Activated CD4-positive, alpha-beta T cell treated with anti-CD3 and anti-CD28 coated beads, Interleukin-10, Interleukin-2, amounts not matched to agents 100 ng/mL and 50 ng/mL, durations not matched to agents 16 hours and 8 hours (primary cell): ENCODE results near the gene RAB44.
A peak's percentile ranks its signal among the peaks of the same experiment; 100 is the strongest.
"Not testable (repeated sequence)": the region's sequence is repeated elsewhere in the genome, so short reads cannot be mapped to it uniquely, and the experiment has no call there.

Source experiments
- DNase-seq: peaks from one replicate; pipeline ENCODE4 v3.0.0-alpha.2; 2020

The RAB44 gene

DNA sequence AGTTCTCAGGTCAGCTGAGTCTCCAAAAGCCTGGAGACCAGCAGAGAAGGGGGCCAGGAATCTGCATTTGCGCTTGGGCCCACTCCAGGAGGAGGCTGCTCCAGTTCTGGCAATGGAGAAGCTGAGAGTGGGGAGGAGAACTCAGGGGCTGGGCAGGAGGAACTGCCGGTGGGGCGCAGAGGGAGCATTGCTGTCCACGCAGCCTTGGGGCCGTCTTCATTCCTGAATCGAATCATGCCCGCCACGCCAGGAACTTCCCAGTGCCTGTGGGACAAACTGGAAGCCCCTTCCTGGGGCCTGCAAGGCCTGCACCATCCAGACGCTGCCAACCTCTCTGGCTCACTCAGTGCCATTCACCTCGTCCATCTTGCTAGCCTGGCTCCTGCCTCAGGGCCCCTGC lies 16.9 kb downstream of the RAB44 start:
- no peak for DNase-seq

DNA sequence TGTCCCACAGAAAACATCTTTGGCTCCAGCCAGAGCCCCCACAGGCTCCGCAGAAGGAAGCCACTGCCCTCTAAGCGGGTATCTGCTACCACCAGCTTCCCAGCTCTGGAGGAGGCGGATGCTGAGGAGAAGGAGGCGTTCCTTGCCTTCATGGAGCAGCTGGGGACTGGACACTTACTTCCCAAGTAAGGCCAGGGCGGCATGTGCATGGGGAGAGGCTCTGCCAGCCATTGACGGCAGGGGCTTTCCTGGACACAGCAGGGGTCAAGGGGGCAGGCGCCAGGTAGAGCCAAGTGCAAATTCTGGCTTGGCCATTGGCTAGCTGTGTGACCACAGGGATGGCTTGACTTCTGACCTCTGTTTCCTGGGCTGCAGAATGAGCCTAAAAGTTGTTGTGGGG lies 17.8 kb downstream of the RAB44 start:
- no peak for DNase-seq

DNA sequence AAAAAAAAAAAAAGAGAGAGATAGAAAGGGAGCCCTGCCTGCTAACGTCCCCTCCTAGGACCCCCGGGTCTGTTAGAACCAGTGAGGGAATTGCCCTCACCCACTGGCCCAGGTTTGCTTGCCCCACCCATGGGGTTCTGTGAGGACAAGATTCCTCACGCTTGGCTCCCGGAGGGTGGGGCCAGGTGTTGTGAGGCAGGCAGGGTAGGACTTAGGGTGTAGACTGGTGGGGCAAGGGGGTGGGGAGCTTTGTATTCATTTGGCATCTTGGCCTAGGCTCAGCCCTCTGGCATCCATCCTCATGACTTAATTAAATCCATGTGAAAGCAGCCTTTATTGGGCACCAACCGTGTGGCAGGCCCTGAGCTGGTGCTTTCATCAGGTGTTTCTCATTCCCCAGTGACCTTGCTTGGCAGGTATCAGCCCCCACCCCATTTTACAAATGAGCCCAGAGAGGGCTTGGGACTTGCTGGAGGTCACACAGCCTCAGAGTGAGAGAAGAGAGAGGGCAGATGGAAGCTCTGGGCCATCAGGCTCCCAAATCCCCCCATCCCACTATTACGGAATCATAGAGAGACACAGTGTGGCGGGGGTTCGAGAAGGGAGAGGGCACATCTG lies 19.0 kb downstream of the RAB44 start:
- no peak for DNase-seq

DNA sequence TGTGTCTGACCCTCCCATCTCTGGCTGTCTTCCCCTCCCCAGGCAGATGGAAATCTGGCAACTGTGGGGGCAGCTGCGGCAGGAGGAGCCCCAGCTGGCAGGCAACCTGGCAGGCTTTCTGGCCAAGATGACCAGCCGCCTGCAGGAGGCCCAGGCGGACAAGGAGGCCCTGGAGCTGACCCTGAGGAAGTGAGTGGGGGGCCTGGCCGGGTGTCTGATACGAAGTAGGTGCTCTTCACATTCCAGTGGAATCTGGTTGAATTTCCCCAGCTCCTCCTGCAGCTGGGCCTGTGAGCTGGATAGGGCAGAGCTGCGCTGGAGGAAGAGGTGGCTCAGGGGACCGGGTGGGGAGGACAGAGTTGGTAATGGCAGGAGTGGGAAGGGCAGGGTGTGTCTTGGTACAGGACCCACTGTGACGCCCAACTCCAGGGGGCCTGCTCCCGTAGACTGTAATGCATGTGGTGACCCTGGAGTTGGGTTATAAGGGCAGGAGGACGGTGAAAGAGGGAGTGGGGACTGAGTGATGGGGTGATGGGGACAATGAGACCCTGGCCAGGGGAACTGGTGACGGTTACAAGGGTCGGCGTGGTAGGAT lies 19.7 kb downstream of the RAB44 start:
- DNase-seq: no peak

DNA sequence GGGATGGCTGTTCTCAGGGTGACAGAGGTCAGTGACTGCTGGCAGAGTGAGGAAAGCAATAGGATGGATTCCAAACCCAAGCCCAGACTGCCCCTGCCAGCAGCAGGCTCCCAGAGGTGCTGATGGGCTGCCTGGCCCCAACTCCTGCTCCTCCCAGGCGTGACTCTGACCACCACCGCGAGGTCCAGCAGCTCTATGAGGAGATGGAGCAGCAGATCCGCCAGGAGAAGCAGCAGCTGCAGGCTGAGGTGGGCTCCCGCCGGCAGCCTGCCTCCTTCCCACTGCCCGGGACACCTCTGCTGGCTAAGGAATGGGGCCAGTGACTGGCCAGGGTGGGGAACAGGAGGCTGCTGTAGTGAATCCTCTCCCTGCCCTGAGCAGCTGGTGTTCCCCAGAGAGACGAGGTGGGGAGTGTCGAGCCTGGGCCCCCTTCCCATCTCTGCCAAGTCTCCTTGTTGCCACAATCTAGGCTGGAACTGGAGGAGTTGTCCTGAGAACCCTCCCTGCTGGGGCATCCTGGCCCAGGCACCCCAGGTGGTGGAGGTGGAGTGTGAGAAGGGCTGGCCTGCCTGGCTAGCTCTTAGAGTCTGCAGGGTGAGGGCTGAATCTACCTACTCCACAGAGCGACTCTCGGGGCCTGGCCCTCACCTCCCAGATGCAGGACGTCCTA lies 20.4 kb downstream of the RAB44 start:
- DNase-seq: no peak

DNA sequence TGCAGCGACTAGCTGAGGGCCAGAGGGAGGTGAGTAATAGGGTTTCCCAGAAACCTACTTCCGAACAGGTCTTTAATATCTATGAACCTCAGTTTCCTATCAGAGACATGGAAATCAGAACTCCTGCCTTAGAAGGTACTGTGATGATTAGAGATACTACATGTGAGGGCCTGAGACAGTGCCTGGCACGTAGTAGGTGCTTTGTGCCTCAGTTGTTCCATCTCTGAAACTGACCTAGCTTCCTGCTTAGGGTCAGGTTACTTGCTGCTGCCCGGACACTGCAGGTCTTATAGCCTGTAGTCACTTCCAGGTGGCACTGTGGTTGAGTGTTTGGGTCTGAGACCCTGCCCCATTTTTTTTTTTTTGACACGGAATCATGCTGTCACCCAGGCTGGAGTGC lies 20.9 kb downstream of the RAB44 start:
- DNase-seq: no peak

DNA sequence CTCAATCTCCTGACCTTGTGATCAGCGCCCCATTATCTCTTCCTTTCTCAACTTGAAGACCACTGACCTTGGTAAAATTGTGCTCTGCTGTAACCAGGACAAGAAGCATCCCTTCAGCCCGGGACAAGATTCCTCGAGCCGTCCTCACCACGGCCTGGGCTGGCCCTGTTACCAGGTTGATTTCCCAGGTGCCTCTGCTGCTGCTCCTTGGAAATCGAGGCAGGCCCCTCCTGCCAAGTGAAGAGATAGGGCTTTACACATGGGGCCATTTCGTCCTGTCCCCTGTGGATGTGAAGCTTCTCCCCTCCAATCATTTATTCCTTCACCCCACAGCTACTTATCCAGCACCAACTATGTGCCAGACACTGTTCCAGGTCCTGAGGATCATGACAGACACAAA lies 21.5 kb downstream of the RAB44 start:
- DNase-seq: no peak

DNA sequence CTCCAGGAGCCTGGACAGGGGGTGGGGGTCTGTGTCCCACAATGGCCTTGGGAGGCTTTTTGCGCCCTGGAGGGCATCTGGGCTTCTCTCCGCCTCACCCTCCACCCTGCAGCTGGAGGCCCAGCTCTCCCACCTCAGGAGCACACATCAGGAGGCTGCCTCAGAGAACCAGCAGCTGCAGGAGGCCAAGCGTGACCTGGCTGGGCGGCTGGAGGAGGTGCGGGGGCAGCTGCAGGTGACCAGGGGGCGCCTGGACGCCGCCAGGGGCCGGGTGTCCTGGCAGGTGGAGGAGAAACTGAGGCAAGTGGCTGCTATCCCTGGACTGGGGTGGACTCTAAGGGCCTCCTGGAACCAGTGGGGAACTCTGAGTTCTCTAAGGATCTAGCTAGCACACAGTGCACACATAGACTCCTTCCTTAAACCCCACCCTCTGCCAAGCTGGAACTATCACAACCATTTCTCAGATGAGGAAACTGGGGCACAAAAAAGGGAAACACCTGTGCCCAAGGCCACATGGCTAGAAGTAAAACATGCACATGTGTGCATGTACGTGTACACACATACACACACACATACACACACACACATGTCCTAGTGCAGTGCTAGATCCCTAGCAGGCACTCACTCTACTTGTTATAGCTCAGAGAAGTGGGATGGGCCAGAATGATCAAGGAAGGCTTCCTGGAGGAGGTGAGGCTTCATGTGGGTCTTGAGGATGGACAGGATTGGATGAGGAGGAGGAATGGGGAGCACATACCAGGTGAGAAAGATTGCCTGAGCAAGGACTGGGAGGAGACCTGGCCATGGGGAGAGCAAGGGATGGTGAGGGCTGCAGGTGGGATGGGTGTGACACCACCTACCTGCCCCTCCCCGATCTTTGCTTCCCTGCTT lies 22.9 kb downstream of the RAB44 start:
- no peak for DNase-seq

DNA sequence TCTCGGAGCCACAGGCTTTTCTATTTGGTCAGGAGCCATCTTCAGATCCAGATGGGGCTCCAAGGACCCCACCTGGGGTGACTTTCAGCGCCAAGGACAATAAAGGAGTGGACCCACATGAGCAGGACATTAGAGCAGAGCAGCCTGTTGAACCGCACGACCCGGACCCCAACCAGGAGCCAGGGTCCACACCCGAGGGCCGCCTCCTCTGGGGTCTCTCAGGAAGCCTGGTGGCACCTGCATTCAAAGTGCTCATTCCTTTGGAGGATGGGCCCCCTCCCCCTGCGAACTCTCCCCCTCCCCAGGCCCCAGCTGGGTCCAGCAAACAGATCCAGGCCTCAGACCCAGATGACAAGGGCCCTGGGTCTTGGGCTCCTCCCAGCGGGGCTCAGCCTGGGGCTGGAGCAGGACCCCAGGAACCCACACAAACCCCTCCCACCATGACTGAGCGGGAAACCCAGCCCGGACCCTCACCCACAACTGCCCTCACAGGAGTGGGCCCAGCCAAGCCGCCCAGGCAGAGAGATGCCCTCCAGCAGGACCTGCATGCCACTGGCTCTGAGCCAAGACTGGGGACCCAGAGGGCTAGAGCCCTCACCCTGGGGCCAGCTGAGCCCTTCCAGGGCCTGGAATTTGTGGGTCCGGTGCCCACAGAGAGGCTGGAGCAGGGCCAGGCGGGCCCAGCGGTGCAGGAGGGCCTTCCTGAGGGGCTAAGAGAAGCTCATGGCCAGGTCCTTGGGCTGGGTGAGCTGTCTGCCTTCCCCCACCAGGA lies 23.9 kb downstream of the RAB44 start:
- no peak for DNase-seq

DNA sequence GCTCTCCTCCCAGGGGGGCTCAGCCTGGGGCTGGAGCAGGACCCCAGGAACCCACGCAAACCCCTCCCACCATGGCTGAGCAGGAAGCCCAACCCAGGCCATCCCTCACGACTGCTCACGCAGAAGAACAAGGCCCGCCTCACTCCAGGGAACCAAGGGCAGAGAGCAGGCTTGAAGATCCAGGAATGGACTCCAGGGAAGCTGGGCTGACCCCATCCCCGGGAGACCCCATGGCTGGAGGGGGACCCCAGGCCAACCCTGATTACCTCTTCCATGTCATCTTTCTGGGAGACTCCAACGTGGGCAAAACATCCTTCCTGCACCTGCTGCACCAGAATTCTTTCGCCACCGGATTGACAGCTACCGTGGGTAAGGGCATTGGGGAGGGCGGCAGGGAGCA lies 24.7 kb downstream of the RAB44 start:
- DNase-seq: no peak

DNA sequence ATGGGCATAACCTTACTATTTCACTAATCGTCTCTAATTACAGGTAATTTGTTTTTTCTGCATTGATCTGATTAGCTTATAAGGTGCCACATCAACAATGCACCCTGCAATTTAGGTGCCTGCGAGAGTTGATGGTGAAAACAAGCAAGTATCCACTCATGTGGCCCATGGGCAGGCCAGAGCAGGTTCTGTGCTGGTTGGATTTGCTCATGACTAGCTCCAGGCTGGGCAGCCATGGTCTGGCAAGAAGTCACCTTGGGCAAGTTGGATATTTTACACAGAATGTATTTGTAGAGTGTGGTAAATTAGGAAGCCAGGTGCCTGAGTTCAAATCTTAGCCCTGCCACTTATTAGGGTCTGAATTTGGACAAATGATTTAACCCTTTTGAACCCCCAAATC lies 25.3 kb downstream of the RAB44 start:
- no peak for DNase-seq

DNA sequence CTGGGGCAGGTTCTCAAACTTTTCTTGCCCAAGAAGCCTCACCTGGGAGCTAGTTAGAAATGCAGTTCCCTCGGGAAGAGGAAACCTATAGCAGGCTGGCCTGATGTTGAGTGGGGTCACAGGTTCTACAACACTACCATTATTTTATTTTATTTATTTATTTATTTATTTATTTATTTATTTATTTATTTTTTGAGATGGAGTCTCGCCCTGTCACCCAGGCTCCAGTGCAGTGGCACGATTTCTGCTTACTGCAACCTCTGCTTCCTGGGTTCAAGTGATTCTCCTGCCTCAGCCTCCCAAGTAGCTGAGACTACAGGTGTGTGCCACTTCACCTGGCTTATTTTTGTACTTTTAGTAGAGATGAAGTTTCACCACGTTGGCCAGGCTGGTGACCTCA lies 26.4 kb downstream of the RAB44 start:
- DNase-seq: not testable (repeated sequence)

DNA sequence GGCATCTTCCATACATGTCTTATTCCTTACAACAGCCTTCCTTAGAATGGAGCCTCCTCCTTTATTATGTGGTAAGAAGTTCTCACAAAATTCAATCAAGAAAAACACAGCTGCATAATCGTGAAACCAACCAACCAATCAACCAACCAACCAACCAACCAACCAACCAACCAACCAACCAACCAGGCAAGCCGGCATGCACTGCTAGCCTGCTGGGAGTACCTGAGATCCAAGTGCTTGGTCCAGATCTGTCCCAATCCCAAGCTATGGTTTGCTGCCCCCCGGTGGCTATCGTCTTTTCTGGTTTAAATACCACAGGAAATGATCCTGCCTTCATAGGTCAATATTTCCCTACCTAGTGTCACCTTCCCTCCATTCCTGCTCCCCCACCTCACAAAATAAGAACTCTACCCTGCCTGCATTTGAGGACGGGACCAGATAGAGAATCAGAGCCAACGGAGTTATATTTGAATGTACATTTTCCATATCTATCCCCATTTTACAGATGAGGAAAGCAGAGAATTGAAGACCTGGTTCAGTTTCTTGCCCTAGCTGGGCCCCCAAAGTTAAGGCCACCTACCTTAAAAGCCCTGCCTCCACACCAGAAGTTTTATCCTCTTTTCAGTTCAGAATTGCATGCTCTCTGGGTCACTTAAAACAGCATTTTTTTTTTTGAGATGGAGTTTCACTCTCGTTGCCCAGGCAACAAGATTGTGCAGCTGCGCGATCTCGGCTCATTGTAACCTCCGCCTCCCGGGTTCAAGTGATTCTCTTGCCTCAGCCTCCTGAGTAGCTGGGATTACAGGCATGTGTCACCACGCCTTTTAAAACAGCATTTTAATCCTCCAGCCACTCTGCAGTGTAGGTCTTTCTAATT lies 27.1 kb downstream of the RAB44 start:
- peak; percentile 71 for DNase-seq

DNA sequence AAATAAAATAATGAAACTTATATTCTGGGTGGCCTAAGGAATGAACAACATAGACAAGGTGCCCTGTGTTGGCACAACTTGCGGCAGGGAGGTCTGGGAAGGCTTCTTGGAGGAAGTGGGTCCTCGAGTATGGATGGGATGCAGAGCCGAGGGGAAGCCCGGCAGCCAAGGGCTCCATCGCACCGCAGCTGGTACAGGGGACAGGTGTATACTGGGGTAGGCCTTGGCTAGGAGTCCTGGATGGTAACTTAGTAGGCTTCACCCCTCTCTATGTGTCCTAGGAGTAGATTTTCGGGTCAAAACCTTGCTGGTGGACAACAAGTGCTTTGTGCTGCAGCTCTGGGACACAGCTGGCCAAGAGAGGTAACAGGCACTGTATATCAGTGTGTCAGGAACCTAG lies 28.0 kb downstream of the RAB44 start:
- DNase-seq: no peak

DNA sequence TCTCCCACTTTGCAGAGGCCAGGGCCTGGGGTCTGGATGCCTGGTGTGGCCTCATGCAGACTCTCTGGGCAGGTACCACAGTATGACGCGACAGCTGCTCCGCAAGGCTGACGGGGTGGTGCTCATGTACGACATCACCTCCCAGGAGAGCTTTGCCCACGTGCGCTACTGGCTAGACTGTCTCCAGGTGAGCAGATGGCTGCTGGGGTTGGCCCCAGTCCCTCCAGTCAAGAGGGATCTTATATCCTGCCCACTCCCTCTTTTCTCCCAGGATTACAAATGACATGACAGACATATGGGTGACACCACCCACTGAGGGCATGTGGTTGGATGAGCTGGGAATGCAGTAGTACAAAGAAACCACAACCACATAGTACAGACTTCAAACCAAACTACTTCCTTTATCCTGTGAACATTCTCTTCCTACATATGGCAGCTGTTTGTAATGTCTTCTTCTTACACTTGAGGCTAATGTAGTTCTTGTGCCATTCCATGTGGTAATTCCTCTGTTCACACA lies 29.9 kb downstream of the RAB44 start:
- peak; percentile 35 for DNase-seq

DNA sequence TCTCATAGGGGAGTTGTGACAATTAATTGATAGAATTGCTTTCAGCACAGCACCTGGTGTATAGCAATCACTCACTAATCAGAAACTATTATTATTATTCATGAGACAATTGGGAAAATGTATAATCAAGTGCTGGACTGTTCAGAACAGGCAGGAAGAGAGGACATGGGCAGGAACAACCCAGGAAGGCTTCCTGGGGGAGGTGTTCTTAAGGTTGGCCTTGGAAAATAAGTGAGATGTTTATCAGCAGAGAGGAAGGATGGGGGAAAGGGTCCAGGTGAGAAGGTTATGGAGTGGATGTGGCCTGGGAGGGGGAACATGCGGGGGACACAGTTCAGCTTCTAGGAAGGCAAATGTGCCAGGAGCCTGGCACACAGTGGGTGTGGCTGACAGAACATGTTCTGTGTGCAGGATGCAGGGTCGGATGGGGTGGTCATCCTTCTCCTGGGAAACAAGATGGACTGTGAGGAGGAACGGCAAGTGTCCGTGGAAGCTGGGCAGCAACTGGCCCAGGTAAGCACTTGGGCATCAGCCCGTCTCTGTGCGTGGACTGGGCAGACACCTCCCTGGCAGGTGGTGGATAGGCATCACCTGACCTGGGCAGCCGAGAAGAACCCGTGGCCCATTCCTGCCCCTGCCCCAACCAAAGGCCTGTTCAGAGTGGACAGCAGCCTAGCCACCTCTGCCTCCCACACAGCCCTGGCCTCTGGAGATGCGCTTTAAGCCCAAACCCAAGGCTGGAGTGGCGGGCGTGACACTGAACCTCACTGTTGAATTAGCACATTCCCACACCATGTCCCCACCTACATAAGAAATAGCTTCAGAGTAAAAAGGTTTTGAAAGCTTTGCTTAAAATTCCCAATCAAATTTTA lies 30.9 kb downstream of the RAB44 start:
- no peak for DNase-seq

DNA sequence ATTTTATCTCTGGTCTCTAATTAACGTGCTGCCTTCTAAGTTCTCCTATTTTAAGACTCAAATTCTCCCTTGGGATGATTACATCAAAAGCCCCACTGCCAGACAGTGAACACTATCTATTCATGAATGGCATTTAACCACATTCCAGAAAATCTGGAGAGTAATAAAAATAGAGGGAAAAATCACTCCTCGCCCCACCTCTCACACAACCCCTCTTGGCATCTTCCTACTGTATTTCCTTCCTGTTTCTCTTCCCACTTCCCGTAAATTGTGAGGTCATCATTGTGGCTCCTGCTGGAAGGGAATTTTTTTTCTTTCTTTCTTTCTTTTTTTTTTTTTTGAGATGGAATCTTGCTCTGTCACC lies 31.5 kb downstream of the RAB44 start:
- no peak for DNase-seq

DNA sequence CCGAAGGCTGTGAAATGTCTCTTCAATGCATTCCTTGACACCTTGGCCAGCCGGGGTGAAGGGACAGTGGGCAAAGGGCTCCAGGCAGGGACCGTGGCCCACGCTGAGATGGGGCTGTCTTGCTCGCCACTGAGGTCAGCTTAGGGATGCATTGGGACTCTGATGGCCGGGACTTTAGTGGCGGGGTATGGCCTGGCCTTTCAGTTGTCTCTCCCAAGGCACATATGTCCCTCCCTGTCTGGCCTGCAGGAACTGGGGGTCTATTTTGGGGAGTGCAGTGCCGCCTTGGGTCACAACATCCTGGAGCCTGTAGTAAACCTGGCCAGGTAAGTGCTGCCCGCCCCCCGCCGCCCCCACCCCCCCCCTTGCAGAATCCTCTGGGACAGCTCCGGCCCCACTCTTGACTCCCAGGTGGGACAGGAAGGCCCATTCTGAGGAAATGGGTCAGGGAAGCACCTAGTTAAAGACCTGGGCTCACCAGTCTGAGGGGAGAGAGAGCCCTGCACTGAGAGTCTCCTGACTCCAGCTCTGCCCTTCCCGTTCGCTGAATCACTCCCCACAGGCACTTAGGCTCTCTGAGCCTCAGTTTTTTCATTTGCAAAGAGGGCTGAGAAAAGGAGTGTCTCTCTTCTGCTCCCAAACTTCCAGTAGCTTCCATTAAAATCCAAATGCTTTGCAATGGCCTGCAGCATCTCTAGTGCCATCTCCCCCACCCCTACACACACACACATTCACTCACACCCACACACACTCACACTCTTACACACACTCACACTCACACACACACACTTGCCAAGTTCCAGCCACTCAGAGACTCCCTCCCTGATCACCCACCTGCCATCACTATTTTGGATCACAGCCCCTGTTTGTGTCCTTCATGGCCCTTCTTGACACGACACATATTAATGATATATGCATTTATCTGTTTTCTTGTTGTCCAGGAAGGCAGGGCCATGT lies 33.1 kb downstream of the RAB44 start:
- DNase-seq: no peak

DNA sequence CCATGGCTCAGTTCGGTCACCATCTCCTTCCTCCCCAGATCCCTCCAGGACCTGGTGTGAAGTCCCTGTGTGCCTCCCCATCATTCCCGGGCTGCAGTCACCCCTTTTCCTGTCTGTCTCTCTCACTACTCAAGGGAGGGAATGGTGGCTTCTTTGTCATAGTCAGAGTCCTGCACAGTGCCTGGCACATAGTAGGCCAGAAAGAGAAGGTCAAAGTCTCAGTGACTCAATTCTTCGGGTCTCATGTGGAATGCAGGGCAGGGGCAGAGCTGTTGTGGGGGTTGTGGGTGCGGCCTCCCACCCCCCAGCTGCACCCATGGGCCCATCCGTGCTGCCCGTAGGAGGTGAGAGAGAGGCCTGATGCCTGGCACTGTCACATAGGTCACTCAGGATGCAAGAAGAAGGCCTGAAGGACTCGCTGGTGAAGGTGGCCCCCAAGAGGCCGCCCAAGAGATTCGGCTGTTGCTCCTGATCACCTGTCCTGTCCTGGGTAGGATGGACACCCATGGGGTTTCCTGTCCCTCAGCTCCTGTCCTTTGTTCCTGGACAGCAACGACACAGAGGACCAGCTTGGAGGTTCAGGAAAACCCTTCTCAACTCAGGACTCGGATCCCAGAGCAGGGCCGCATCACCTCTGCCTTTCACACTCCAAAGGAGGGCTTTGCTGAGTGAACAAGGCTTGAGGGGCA lies 34.1 kb downstream of the RAB44 start:
- DNase-seq: peak; percentile 13
